HepG2 (cell line): Measurements from ENCODE around the gene ZMIZ1. TPM values are rescaled to one million over a fixed set of nuclear protein-coding genes. Genes with fewer than 3 reads are reported as not detected.

Experiments
- ASH2L ChIP-seq: fragments of 300-600, 200-600 bp; sonication (generic); IDR thresholded peaks from 2 replicates; pipeline ENCODE4 v1.7.0; 2017; ENCODE audit warnings: low read depth, mild to moderate bottlenecking, moderate library complexity, mixed read lengths, low read length; ENCODE audit not compliant: insufficient read length
- FOXK1 ChIP-seq: sonication (generic); formaldehyde crosslinking; IDR thresholded peaks from 2 replicates; pipeline ENCODE4 v1.4.0; 2020; ENCODE audit warnings: low read depth, missing genetic modification reagents, borderline replicate concordance
- KDM3A ChIP-seq: IDR thresholded peaks from 2 replicates; pipeline ENCODE4 v1.6.1; 2018; ENCODE audit warnings: low read depth, missing compliant biosample characterization
- KLF15 ChIP-seq: sonication (generic); formaldehyde crosslinking; IDR thresholded peaks from 2 replicates; pipeline ENCODE4 v1.8.1; 2023; ENCODE audit warnings: borderline replicate concordance, mild to moderate bottlenecking, inconsistent platforms, missing genetic modification reagents, mixed read lengths
- NBN ChIP-seq: fragments of 450-650 bp; conservative IDR thresholded peaks from 2 replicates; pipeline ENCODE4 v1.6.1; 2017
- NFKBIZ ChIP-seq: IDR thresholded peaks from 2 replicates; pipeline ENCODE4 v1.6.1; 2018; ENCODE audit warnings: missing genetic modification reagents, missing compliant biosample characterization
- NR2F6 ChIP-seq, 2 experiments: IDR thresholded peaks; 2 replicates each; pipeline ENCODE4 v1.6.1; 2016; ENCODE audit warnings: antibody characterized with exemption in 1 of 2, mild to moderate bottlenecking in 1 of 2
- SIX1 ChIP-seq: sonication (generic); formaldehyde crosslinking; IDR thresholded peaks from 2 replicates; pipeline ENCODE4 v1.4.0; 2020; ENCODE audit warnings: missing genetic modification reagents, borderline replicate concordance
- SP140L ChIP-seq: sonication (generic); formaldehyde crosslinking; IDR thresholded peaks from 2 replicates; pipeline ENCODE4 v1.4.0; 2020; ENCODE audit warnings: missing genetic modification reagents, borderline replicate concordance
- STAT5B ChIP-seq: sonication (generic); formaldehyde crosslinking; IDR thresholded peaks from 2 replicates; pipeline ENCODE4 v1.4.0; 2020; ENCODE audit warnings: missing genetic modification reagents
- ZKSCAN5 ChIP-seq: sonication (generic); formaldehyde crosslinking; IDR thresholded peaks from 2 replicates; pipeline ENCODE4 v1.5.1; 2020; ENCODE audit warnings: mild to moderate bottlenecking, missing genetic modification reagents
- ZMYM4 ChIP-seq: sonication (generic); formaldehyde crosslinking; IDR thresholded peaks from 2 replicates; pipeline ENCODE4 v1.8.1; 2023; ENCODE audit warnings: mild to moderate bottlenecking, missing genetic modification reagents
- ZNF10 ChIP-seq: sonication (generic); formaldehyde crosslinking; IDR thresholded peaks from 2 replicates; pipeline ENCODE4 v1.4.0; 2020; ENCODE audit warnings: mild to moderate bottlenecking, low read depth, missing genetic modification reagents, borderline replicate concordance
- ZNF143 ChIP-seq: sonication (generic); formaldehyde crosslinking; IDR thresholded peaks from 2 replicates; pipeline ENCODE4 v1.4.0; 2020; ENCODE audit warnings: missing genetic modification reagents
- ZNF232 ChIP-seq: sonication (generic); formaldehyde crosslinking; IDR thresholded peaks from 2 replicates; pipeline ENCODE4 v1.4.0; 2020; ENCODE audit warnings: missing genetic modification reagents, borderline replicate concordance
- ZNF547 ChIP-seq: sonication (generic); formaldehyde crosslinking; IDR thresholded peaks from 2 replicates; pipeline ENCODE4 v1.5.1; 2020; ENCODE audit warnings: mild to moderate bottlenecking, missing genetic modification reagents
- ZNF75D ChIP-seq: sonication (generic); formaldehyde crosslinking; IDR thresholded peaks from 2 replicates; pipeline ENCODE4 v1.8.1; 2023; ENCODE audit warnings: missing genetic modification reagents, mild to moderate bottlenecking, borderline replicate concordance
- polyA plus RNA-seq, 8 experiments: library from polyadenylated mRNA; depleted of rRNA in 3 of 8; stranded (reverse) in 7 of 8; unstranded in 1 of 8; fragments of >200 nt; fragmentation: Illumina TruSeq in 4 of 8; extraction: Trizol in 4 of 8; gene quantifications; 2 replicates each; pipeline versions ENCODE4 v1.2.1 to v1.2.3, GENCODE V29; 2011 to 2016; ENCODE audit warnings: low read depth in 4 of 8, missing spikeins in 1 of 8, mixed read lengths in 1 of 8; ENCODE audit not compliant: insufficient read depth in 1 of 8
- total RNA-seq, 5 experiments: library from RNA; depleted of rRNA; stranded (reverse); fragments of >200 nt; fragmentation: Illumina TruSeq; extraction: Trizol; gene quantifications; 2 replicates each; pipeline ENCODE4 v1.2.3, GENCODE V29; 2016; ENCODE audit warnings: low read depth in 1 of 5
- TF ChIP-seq, protein P1 (sequence below): sonication (generic); formaldehyde crosslinking; IDR thresholded peaks from 2 replicates; pipeline ENCODE4 v1.8.1; 2023; ENCODE audit warnings: missing genetic modification reagents, mild to moderate bottlenecking, borderline replicate concordance
- TF ChIP-seq, protein P2 (sequence below): sonication (generic); formaldehyde crosslinking; IDR thresholded peaks from 2 replicates; pipeline ENCODE4 v1.4.0; 2020; ENCODE audit warnings: mild to moderate bottlenecking, missing genetic modification reagents
- TF ChIP-seq, protein P3 (sequence below): sonication (generic); formaldehyde crosslinking; IDR thresholded peaks from 2 replicates; pipeline ENCODE4 v1.4.0; 2020; ENCODE audit warnings: missing genetic modification reagents, borderline replicate concordance
- TF ChIP-seq, protein P4 (sequence below): sonication (generic); formaldehyde crosslinking; IDR thresholded peaks from 2 replicates; pipeline ENCODE4 v1.9.0; 2021; ENCODE audit warnings: missing genetic modification reagents, borderline replicate concordance
- TF ChIP-seq, protein P5 (sequence below): sonication (generic); formaldehyde crosslinking; IDR thresholded peaks from 2 replicates; pipeline ENCODE4 v1.5.0; 2020; ENCODE audit warnings: mild to moderate bottlenecking, low read depth, missing genetic modification reagents, borderline replicate concordance
- TF ChIP-seq, protein P6 (sequence below): IDR thresholded peaks from 2 replicates; pipeline ENCODE4 v1.6.1; 2016; ENCODE audit warnings: low read depth

The ZMIZ1 gene
- total and polyA plus RNA-seq, 2 of the 13 experiments (the other 11 are each of a cell fraction or from before 2014, with no cell fraction given) = 5.3 to 10.2 TPM

DNA sequence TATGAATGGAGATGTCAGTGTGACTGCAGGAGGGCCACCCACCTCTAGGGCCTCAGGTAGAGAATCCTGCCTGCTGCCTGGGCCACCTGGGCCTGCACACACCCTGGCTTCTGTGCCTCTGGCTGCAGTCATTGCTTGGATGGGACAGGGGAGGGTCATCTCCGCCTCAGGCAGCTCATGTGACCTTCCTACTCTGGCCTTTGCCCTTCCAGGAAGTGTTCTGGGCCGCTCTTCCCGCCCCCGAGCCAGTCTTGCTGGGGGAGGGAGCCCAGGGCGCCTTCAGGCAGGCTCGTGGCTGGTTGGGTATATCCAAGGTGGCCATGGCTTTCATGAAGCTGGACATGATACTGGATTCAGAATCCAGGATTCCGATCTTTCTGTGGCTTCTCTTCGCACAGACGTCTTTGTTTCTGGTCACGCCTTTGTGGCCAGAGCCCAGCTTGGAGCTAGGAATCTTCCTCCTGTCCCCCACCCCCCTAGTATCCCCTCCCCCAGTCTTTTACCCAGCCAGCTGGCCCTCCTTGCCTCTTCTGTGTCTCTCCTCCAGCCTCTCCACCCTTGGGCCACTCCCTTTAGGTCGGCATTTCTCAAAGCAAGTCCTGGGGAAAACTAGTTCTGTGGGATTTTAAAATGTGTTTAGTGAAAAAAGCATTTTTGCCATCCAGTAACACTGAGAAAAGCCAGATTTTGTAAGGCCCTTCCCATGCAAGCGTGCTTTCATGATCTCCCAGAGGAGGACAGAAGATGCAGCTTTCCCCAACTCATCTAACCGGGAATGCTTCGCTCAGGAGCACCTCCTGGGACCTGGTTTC lies 119.6 kb downstream of the ZMIZ1 start (continued):
- TF ChIP-seq, protein P1, sequence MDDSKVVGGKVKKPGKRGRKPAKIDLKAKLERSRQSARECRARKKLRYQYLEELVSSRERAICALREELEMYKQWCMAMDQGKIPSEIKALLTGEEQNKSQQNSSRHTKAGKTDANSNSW (CRISPR knock-in tag) = no peak
- TF ChIP-seq NR2F6 (IDR thresholded peaks at IDR 0.05) = peak; percentile 82
- TF ChIP-seq NR2F6 (CRISPR knock-in tag; IDR thresholded peaks at IDR 0.05) = peak; percentile 95
- TF ChIP-seq ZMYM4 (CRISPR knock-in tag) = peak; percentile 59
- TF ChIP-seq ASH2L = no peak
- TF ChIP-seq, protein P2, sequence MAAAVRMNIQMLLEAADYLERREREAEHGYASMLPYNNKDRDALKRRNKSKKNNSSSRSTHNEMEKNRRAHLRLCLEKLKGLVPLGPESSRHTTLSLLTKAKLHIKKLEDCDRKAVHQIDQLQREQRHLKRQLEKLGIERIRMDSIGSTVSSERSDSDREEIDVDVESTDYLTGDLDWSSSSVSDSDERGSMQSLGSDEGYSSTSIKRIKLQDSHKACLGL (CRISPR knock-in tag) = no peak
- TF ChIP-seq FOXK1 = no peak
- TF ChIP-seq, protein P3, sequence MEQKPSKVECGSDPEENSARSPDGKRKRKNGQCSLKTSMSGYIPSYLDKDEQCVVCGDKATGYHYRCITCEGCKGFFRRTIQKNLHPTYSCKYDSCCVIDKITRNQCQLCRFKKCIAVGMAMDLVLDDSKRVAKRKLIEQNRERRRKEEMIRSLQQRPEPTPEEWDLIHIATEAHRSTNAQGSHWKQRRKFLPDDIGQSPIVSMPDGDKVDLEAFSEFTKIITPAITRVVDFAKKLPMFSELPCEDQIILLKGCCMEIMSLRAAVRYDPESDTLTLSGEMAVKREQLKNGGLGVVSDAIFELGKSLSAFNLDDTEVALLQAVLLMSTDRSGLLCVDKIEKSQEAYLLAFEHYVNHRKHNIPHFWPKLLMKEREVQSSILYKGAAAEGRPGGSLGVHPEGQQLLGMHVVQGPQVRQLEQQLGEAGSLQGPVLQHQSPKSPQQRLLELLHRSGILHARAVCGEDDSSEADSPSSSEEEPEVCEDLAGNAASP (CRISPR knock-in tag) = peak; percentile 88; the same call in 1 of the 2 replicates
- 0 out of 2 replicates have a peak, but pooled peaks have one; percentile 31 for TF ChIP-seq SIX1 (CRISPR knock-in tag)
- no peak for TF ChIP-seq NBN
- TF ChIP-seq, protein P4, sequence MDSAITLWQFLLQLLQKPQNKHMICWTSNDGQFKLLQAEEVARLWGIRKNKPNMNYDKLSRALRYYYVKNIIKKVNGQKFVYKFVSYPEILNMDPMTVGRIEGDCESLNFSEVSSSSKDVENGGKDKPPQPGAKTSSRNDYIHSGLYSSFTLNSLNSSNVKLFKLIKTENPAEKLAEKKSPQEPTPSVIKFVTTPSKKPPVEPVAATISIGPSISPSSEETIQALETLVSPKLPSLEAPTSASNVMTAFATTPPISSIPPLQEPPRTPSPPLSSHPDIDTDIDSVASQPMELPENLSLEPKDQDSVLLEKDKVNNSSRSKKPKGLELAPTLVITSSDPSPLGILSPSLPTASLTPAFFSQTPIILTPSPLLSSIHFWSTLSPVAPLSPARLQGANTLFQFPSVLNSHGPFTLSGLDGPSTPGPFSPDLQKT (CRISPR knock-in tag) = no peak
- TF ChIP-seq STAT5B (CRISPR knock-in tag) = no peak
- no peak for TF ChIP-seq ZNF547 (CRISPR knock-in tag)
- TF ChIP-seq SP140L (CRISPR knock-in tag) = no peak
- no peak for TF ChIP-seq KLF15 (CRISPR knock-in tag)
- TF ChIP-seq ZNF10 = no peak
- 0 out of 2 replicates have a peak, but pooled peaks have one; percentile 21 for TF ChIP-seq ZNF143
- TF ChIP-seq, protein P5, sequence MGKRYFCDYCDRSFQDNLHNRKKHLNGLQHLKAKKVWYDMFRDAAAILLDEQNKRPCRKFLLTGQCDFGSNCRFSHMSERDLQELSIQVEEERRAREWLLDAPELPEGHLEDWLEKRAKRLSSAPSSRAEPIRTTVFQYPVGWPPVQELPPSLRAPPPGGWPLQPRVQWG (CRISPR knock-in tag) = no peak
- no peak for TF ChIP-seq NFKBIZ (CRISPR knock-in tag)
- peak; percentile 65; the same call in 1 of the 2 replicates for TF ChIP-seq KDM3A (CRISPR knock-in tag)
- TF ChIP-seq ZNF232 (CRISPR knock-in tag) = no peak
- TF ChIP-seq ZNF75D (CRISPR knock-in tag) = no peak
- TF ChIP-seq, protein P6, sequence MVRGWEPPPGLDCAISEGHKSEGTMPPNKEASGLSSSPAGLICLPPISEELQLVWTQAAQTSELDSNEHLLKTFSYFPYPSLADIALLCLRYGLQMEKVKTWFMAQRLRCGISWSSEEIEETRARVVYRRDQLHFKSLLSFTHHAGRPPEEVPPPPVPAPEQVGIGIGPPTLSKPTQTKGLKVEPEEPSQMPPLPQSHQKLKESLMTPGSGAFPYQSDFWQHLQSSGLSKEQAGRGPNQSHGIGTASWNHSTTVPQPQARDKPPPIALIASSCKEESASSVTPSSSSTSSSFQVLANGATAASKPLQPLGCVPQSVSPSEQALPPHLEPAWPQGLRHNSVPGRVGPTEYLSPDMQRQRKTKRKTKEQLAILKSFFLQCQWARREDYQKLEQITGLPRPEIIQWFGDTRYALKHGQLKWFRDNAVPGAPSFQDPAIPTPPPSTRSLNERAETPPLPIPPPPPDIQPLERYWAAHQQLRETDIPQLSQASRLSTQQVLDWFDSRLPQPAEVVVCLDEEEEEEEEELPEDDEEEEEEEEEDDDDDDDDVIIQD (CRISPR knock-in tag) = peak; percentile 47; the same call in 1 of the 2 replicates
- no peak for TF ChIP-seq ZKSCAN5 (CRISPR knock-in tag)
